Activated naive CD8-positive, alpha-beta T cell treated with anti-CD3 and anti-CD28 coated beads, Interleukin-2, amount 10 ng/mL, durations not matched to agents 7 days and 5 days (primary cell): ENCODE measurements around the gene FBXW5. TPM values are rescaled to one million over a fixed set of nuclear protein-coding genes. Genes with fewer than 3 reads are reported as not detected.

Experiments
- ATAC-seq: fragments of 150-1000 bp; cut with Tn5 transposase; one replicate; pipeline ENCODE4 v1.10.0; 2021; ENCODE audit warnings: low read depth, moderate library complexity
- POLR2A ChIA-PET: fragments of 350-600 bp; sonication (Branson Sonifier 250); formaldehyde crosslinking; loops from one replicate; lab custom pipeline; 2021; ENCODE audit warnings: antibody characterized with exemption; lab: Charles Lee
- DNase-seq: peaks from one replicate; pipeline ENCODE4 v3.0.0; 2021
- H3K27ac Mint-ChIP-seq: one replicate; pipeline ENCODE4 v1.8.0; 2022; ENCODE audit warnings: mild to moderate bottlenecking, mixed read lengths
- H3K27me3 Mint-ChIP-seq: one replicate; pipeline ENCODE4 v1.8.0; 2022; ENCODE audit warnings: mild to moderate bottlenecking, moderate library complexity, mixed read lengths
- H3K36me3 Mint-ChIP-seq: one replicate; pipeline ENCODE4 v1.8.0; 2021; ENCODE audit warnings: mild to moderate bottlenecking, mixed read lengths
- H3K4me1 Mint-ChIP-seq: one replicate; pipeline ENCODE4 v1.8.0; 2021; ENCODE audit warnings: mixed read lengths
- H3K4me3 Mint-ChIP-seq: one replicate; pipeline ENCODE4 v1.8.0; 2022; ENCODE audit warnings: mild to moderate bottlenecking, moderate library complexity, mixed read lengths
- H3K9me3 Mint-ChIP-seq: one replicate; pipeline ENCODE4 v1.8.0; 2021; ENCODE audit warnings: mixed read lengths
- total RNA-seq, 2 experiments: library from RNA; stranded (reverse); gene quantifications; one replicate each; pipeline ENCODE4 v1.2.3, GENCODE V29; 2021

The FBXW5 gene
- total RNA-seq, 2 experiments from 2014 or later, result 103 to 104 TPM

- POLR2A ChIA-PET, result interaction anchor here (0.8 to 3.7 kb wide), 4 partner anchors 18 to 88 kb away, joined by 3 to 19 read pairs (median 3); partner anchors contain the start of genes PAXX and TRAF2
- no peaks in the 10 kb centered on the region for H3K36me3 Mint-ChIP-seq
- DNase-seq (no peak), ATAC-seq (no peak)
- no peaks in the 10 kb centered on the region for H3K9me3 Mint-ChIP-seq
- no peaks in the 10 kb centered on the region for H3K27me3 Mint-ChIP-seq
- peaks cover 6% of the 10 kb centered on the region for H3K4me1 Mint-ChIP-seq
- no peak overlapping the region for H3K4me3 Mint-ChIP-seq
- H3K27ac Mint-ChIP-seq, result no peak overlapping the region
These were observed 29.4 kb upstream of the FBXW5 start for GRCh38 chr9:136973618-136974617.

GRCh38 chr9:136972743-136973142 lies 28.2 kb upstream of the FBXW5 start:
- Mint-ChIP-seq H3K36me3 (no peaks in the 10 kb centered on the region), H3K27ac (no peak overlapping the region), H3K4me1 (peaks cover 6% of the 10 kb centered on the region), H3K4me3 (no peak overlapping the region), H3K9me3 (no peaks in the 10 kb centered on the region), H3K27me3 (no peaks in the 10 kb centered on the region)
- ATAC-seq, result no peak
- POLR2A ChIA-PET, result no interaction called here
- DNase-seq, result no peak

- H3K27ac Mint-ChIP-seq, result no peak overlapping the region
These were observed 27.8 kb upstream of the FBXW5 start for GRCh38 chr9:136972335-136972734.

GRCh38 chr9:136971746-136972145 lies 27.2 kb upstream of the FBXW5 start:
- H3K4me3 Mint-ChIP-seq, result no peak overlapping the region
- ATAC-seq, result no peak
- POLR2A ChIA-PET, result no interaction called here
- peaks cover 6% of the 10 kb centered on the region for H3K4me1 Mint-ChIP-seq
- no peaks in the 10 kb centered on the region for H3K36me3 Mint-ChIP-seq
- H3K27me3 Mint-ChIP-seq, result peaks cover 2% of the 10 kb centered on the region
- H3K27ac Mint-ChIP-seq, result no peak overlapping the region
- H3K9me3 Mint-ChIP-seq, result no peaks in the 10 kb centered on the region
- no peak for DNase-seq

More at GRCh38 chr9:136972335-136972734, 27.8 kb upstream of the FBXW5 start:
- POLR2A ChIA-PET, result no interaction called here
- Mint-ChIP-seq H3K4me3 (no peak overlapping the region), H3K9me3 (no peaks in the 10 kb centered on the region), H3K36me3 (no peaks in the 10 kb centered on the region), H3K4me1 (peaks cover 6% of the 10 kb centered on the region), H3K27me3 (no peaks in the 10 kb centered on the region)
- DNase-seq (no peak), ATAC-seq (no peak)

GRCh38 chr9:136970361-136970760 lies 25.8 kb upstream of the FBXW5 start:
- no peak overlapping the region for H3K27ac Mint-ChIP-seq

DNA sequence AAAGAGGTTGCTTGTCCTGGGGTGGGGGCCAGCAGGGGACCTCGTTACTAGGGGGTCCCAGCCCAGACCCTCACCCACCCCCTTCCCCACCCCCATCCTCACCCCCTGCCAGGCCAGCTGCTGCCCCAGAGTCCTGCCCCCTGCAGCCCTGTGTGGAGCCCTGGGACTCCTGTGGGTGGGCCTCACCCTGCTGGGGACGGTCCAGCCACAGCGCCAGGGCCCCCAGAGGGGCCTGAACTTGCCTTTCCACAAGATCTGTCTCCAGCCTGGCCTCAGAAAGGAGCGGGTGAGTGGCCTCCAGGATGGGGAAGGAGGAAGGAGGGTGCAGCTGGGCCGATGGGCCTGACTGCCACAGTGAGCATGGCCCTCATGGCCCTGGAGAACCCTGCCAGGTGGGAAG lies 25.2 kb upstream of the FBXW5 start:
- no peak for DNase-seq
- POLR2A ChIA-PET, result no interaction called here
- H3K4me3 Mint-ChIP-seq, result no peak overlapping the region
- H3K36me3 Mint-ChIP-seq, result no peaks in the 10 kb centered on the region
- no peaks in the 10 kb centered on the region for H3K9me3 Mint-ChIP-seq
- ATAC-seq, result no peak
- no peak overlapping the region for H3K27ac Mint-ChIP-seq
- H3K27me3 Mint-ChIP-seq, result peaks cover 3% of the 10 kb centered on the region
- peaks cover 10% of the 10 kb centered on the region for H3K4me1 Mint-ChIP-seq

More at GRCh38 chr9:136970361-136970760, 25.8 kb upstream of the FBXW5 start:
- ATAC-seq, result no peak
- Mint-ChIP-seq H3K4me1 (peaks cover 12% of the 10 kb centered on the region), H3K36me3 (no peaks in the 10 kb centered on the region), H3K27me3 (peaks cover 3% of the 10 kb centered on the region), H3K9me3 (no peaks in the 10 kb centered on the region), H3K4me3 (no peak overlapping the region)
- DNase-seq, result no peak
- POLR2A ChIA-PET, result no interaction called here

- H3K4me3 Mint-ChIP-seq, result no peak overlapping the region
- no peaks in the 10 kb centered on the region for H3K9me3 Mint-ChIP-seq
- H3K27ac Mint-ChIP-seq, result no peak overlapping the region
- H3K36me3 Mint-ChIP-seq, result no peaks in the 10 kb centered on the region
- DNase-seq, result no peak
- ATAC-seq, result no peak
- POLR2A ChIA-PET, result no interaction called here
- H3K4me1 Mint-ChIP-seq, result peaks cover 10% of the 10 kb centered on the region
- peaks cover 3% of the 10 kb centered on the region for H3K27me3 Mint-ChIP-seq
These were observed 24.6 kb upstream of the FBXW5 start for GRCh38 chr9:136969150-136969549.

DNA sequence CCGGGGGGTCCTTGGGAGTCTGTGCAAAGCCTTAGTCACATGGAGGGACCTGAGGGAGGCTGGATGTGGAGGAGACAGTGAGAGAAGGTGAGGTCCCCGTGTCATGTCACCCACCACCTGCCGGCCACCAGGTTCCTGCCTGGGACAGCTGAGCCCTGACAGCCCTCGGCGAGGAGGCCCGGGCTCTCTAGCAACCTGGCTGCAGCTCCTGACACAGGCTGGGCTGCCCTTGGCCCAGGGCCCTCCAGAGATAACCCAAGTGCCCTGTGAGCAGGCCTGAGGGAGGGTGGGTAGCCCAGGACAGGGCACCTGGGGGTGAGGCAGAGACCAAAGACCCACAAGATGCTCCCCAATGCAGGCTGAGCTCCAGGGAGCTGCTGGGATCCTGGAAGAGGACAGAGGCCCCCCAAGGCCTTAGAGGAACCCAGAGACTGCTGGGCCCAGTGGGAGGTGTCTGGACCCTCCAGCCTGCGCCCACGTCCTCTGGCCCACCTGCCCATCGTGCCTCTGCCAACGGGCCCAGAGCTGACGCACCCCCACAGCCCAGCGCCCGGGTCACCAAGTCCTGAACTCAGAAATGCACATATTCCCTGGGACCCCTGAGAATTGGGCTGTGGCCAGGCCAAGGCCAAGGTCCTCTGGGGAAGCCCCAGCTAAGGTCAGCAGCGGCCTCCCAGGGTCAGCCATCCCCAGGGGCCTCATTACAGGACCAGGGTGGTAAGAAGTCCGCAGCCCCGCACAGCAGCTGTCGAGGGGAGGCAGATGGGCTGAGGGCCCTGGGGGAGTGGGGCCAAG lies 24.0 kb upstream of the FBXW5 start:
- Mint-ChIP-seq H3K4me1 (peaks cover 10% of the 10 kb centered on the region), H3K9me3 (no peaks in the 10 kb centered on the region), H3K36me3 (no peaks in the 10 kb centered on the region), H3K27me3 (peaks cover 3% of the 10 kb centered on the region), H3K27ac (no peak overlapping the region), H3K4me3 (no peak overlapping the region)
- DNase-seq, result no peak
- POLR2A ChIA-PET, result no interaction called here
- no peak for ATAC-seq

DNA sequence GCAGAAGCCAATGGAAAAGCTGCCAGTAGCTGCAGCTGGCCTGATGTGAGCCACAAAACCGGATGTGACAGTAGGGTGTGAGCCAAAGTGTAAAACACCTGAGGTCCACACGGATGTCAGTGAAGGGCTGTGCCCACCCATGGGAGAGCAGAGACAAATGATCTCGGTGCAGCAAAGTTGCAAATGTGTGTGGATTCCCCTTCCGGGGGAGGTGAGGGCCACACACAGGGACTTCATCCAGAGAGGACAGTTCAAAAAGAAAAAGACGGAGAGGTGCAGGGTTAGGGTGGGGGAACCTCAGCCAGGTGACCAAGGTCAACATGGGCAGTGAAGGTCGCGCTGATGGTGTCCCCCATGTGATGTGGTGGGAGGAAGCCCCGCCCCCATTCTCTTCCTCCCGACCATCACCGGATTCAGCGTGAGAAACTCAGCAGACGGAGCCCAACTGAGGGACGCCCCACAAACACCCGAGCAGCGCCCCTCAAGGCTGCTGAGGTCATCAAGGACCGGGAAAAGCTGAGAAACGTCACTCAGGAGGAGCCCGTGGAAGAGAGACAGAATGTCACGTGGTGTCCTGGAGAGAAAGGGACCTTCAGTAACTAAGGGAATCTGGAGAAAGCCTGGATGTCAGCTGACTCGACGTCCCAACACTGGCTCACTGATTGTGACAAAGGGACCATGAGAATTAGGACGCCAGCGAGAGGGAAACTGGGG lies 21.4 kb upstream of the FBXW5 start:
- no peaks in the 10 kb centered on the region for H3K9me3 Mint-ChIP-seq
- H3K36me3 Mint-ChIP-seq, result no peaks in the 10 kb centered on the region
- ATAC-seq, result peak; percentile 65
- DNase-seq, result no peak
- POLR2A ChIA-PET, result interaction anchor here (0.6 to 2.3 kb wide), 5 partner anchors 13 to 159 kb away, joined by 3 to 8 read pairs (median 4); partner anchors contain the start of gene PAXX
- H3K4me3 Mint-ChIP-seq, result peak overlapping the region; percentile 72
- H3K27me3 Mint-ChIP-seq, result peaks cover 3% of the 10 kb centered on the region
- peaks cover 15% of the 10 kb centered on the region for H3K4me1 Mint-ChIP-seq
- peak overlapping the region; percentile 83 for H3K27ac Mint-ChIP-seq

DNA sequence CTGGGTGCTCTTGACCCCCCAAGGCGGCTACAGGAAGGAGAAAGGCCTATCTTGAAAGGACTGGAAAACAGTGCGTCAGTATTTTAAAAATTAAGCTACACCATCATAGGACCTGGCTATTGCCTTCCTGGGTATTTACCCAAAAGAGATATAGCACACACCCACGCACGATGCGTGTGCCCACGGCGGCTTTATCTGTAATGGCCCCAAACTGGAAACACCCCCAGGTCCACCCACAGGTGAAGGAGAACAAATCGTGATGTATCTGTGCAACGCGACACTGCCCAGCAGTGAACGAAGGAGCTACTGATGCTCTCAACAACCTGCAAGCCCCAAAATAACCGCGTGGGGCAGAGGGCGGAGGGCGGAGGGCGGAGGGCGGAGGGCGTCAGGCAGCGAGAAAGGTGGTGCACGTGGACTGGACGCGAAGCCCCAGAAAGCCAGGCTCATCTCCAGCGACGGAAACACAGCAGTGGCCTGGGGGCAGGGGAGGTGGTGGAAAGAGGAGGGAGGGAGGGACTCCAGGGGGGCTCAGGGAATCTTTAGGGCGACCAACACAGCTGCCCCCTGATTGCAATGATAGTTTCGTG lies 20.4 kb upstream of the FBXW5 start:
- Mint-ChIP-seq H3K4me3 (no peak overlapping the region), H3K4me1 (peaks cover 19% of the 10 kb centered on the region)
- POLR2A ChIA-PET, result interaction anchor here (0.7 to 2.3 kb wide), 3 partner anchors 14 to 80 kb away, joined by 3 to 8 read pairs (median 4); no protein-coding TSS in a partner anchor

DNA sequence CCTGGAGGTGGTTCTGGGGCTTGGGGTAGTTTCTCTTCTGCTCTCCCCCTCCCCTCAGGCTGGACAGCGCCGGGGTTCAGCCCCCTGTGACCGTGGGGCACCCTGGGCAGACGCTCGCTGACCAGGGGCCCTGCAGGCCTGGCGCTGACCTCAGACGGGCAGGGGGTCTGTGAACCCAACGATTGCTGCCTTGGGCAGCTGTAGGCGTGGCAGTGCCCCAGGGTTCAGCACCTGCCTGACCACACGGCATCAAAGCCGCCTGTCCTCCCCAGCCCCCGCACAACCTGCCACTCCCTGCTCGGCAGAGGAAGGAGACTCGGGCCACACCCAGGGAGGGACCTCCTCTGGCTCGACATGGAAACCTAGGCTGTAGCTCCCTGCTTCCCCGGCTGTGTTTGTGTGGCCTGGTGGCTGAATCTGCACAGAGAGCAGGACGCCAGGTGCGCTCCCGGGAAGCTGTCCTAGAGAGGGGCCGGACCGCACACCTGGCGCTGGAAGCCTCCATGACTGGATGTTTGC lies 19.7 kb upstream of the FBXW5 start:
- H3K27me3 Mint-ChIP-seq, result peaks cover 3% of the 10 kb centered on the region
- peaks cover 19% of the 10 kb centered on the region for H3K4me1 Mint-ChIP-seq
- no peaks in the 10 kb centered on the region for H3K9me3 Mint-ChIP-seq
- DNase-seq (no peak), ATAC-seq (no peak)
- no peak overlapping the region for H3K4me3 Mint-ChIP-seq
- POLR2A ChIA-PET, result interaction anchor here (1.4 to 2.3 kb wide), 2 partner anchors 14 kb away, joined by 3 to 8 read pairs; no protein-coding TSS in a partner anchor
- H3K27ac Mint-ChIP-seq, result no peak overlapping the region
- no peaks in the 10 kb centered on the region for H3K36me3 Mint-ChIP-seq

More for the DNA sequence above, 20.4 kb upstream of the FBXW5 start:
- DNase-seq, result no peak
- Mint-ChIP-seq H3K36me3 (no peaks in the 10 kb centered on the region), H3K27me3 (peaks cover 3% of the 10 kb centered on the region), H3K27ac (no peak overlapping the region), H3K9me3 (no peaks in the 10 kb centered on the region)
- ATAC-seq, result no peak

GRCh38 chr9:136963751-136964150 lies 19.2 kb upstream of the FBXW5 start:
- no peak for DNase-seq
- Mint-ChIP-seq H3K9me3 (no peaks in the 10 kb centered on the region), H3K27ac (no peak overlapping the region), H3K27me3 (peaks cover 3% of the 10 kb centered on the region), H3K36me3 (no peaks in the 10 kb centered on the region), H3K4me1 (peaks cover 19% of the 10 kb centered on the region), H3K4me3 (no peak overlapping the region)
- POLR2A ChIA-PET, result interaction anchor here (0.5 kb wide), 1 partner anchor 29 kb away, joined by 3 read pairs; no protein-coding TSS in a partner anchor
- ATAC-seq, result no peak
